Measurements from ENCODE around the gene CCL21.

DNA sequence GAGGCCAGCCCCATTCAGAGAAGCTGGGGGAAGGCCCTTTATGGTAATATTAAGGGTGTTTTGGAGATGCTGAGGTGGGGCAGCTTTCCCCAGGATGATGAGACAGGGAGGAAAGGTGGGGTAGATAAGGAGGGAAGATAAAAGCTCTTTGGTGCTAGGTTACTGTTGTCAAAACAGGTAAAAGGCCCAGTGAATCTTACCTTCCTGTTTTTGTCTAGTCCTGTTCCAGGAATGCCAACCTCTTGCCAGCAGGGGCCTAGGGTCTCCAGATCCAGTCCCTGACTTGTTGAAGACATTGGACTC is 46.7 kb downstream of the CCL21 start:
- TF ChIP-seq REST (IDR thresholded peaks at IDR 0.05; ENCODE audit: insufficient read depth in 1 of 2, low read depth in 2 of 2, low read length in 2 of 2) (no peak), POLR2AphosphoS5 (IDR thresholded peaks at IDR 0.05; ENCODE audit: low read depth, low read length) (no peak), SIN3A (IDR thresholded peaks at IDR 0.05; ENCODE audit: borderline replicate concordance, insufficient read depth, low read length) (no peak), TAF1 (IDR thresholded peaks at IDR 0.05; ENCODE audit: borderline replicate concordance, insufficient read depth, low read length) (no peak), FOXP2 (optimal IDR thresholded peaks at IDR 0.05; ENCODE audit: borderline replicate concordance, extremely low read depth, extremely low read length, insufficient read depth) (no peak)

Measured in PFSK-1 (cell line).